GM19240 (cell line): ENCODE measurements around the gene CAMKMT.

Source experiments
- DNase-seq: peaks from one replicate; pipeline ENCODE4 v3.0.0; 2011; ENCODE audit warnings: low spot score; ENCODE audit not compliant: insufficient read length

Gene CAMKMT

GRCh38 chr2:44768438-44769236 lies 406.9 kb downstream of the CAMKMT start:
- DNase-seq, result no peak

- DNase-seq, result no peak
Measured at GRCh38 chr2:44769349-44770011, 407.7 kb downstream of the CAMKMT start.

- DNase-seq, result no peak
Measured at GRCh38 chr2:44770221-44771195, 408.8 kb downstream of the CAMKMT start.

GRCh38 chr2:44771522-44771921 lies 409.8 kb downstream of the CAMKMT start:
- DNase-seq, result no peak

DNA sequence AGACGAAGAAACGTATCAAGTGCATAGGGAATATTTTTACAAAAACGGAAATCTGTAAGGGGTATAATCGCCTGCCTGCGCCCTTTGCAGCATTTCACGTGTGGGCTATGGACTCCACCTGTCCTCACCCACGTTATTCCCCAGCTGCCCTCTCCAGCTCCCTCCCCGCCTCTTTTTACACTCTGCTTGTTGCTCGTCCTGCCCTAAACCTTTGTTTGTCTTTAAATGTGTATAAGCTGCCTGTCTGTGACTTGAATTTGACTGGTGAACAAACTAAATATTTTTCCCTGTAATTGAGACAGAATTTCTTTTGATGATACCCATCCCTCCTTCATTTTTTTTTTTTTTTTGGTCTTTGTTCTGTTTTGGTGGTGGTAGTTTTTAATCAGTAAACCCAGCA lies 410.4 kb downstream of the CAMKMT start:
- DNase-seq, result no peak

GRCh38 chr2:44772669-44773378 lies 411.1 kb downstream of the CAMKMT start:
- no peak for DNase-seq

- DNase-seq, result no peak
Measured at GRCh38 chr2:44774826-44775492, 413.2 kb downstream of the CAMKMT start.

GRCh38 chr2:44777036-44777435 lies 415.3 kb downstream of the CAMKMT start:
- no peak for DNase-seq

DNA sequence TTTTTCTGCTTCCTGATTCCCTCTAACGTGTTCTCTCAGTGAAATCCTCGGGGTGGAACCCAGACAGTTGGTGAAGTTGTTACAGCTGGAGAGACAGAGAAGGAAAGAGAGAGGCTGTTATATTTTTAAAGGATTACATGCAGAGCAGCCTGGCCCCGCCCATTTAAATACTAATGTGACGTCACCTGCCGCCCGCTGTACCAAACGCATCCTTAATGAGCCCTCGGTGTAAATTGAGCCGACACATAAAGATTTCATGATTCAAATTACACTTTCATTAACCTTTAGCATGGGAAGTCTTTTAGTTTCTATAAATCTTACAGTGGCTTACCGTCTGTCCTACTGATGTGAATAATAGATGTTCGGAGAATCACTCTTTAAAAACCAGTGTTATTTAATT lies 415.8 kb downstream of the CAMKMT start:
- no peak for DNase-seq

- peak; percentile 19 for DNase-seq
Measured at GRCh38 chr2:44778221-44778654, 416.5 kb downstream of the CAMKMT start.

DNA sequence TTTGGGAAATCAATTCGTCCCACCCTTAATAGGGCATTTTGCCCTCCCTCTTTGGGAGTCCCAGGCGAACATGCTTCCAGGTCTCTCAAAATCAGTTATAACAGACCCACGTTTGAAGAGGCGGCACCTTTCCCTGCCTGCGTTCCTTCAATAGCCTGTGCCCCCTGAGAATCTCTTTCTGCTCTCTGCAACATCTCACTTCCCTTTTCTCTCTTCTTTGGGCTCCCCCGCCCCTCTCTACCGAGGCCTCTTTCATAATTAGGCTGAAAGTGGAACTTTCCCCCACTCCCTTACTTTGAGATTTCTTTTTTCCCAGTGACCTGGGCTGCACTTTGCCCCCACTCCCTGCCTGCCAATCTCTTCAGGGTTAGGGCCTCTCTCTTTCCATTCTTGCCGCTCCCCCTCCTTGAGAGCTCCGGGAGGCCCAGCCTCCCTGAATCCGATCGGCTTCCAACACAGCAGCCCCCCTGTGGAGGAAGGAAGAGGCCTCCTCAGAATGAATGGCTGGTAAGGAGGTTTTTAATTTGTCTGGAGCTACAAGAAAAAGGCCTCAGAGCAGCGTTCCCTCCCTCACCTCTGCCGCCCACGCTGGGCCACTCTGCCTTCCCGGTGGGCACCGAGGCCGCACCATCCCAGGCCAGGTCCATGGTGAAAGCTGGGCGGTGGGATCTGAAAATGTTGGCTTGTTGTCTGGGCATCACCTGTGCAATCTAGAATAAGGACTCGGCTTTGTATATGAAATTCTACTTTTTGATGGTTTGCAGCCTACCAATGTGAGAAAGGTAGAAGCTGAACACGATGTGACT lies 417.1 kb downstream of the CAMKMT start:
- peak; percentile 87 for DNase-seq

DNA sequence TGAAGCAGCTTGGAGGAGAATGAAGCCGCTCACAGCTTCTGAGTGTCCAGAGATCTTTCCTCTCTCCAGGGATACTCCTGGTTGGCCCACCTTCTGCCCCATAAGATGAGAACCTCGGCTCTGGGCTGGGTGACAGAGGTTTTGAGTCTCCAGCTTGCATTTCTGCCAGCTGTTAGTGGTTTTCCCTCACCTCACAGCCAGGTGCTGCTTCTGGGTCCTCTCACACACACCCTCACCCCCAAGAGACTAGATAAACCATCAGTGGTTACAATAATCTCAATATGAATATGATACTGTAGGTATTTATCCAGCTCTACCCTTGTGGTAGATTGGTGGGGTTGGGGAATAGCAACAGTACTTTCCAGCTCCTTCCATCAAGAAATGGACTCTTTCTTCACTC lies 418.0 kb downstream of the CAMKMT start:
- DNase-seq, result no peak

- no peak for DNase-seq
Measured at GRCh38 chr2:44780406-44780805, 418.7 kb downstream of the CAMKMT start.

DNA sequence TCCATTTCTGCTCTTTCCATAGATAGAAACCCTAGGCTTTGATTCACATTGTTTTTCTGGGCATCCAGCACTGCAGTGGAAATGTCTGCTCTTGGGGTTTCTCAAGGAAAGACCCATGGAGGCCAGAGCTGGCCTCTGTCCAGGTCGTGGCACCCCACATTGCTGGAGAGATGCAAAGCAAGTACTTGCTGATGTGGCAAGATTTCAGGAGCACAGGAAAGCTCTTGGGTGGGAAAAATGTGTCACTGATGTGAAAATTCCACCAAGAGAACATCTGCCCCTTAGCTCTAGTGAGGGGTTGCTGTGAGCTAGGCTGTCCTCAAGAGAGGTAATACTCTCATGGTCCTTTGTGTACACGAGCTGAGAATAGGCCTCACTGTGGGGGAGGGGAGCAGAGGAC lies 423.7 kb downstream of the CAMKMT start:
- no peak for DNase-seq

GRCh38 chr2:44786045-44786816 lies 424.5 kb downstream of the CAMKMT start:
- no peak for DNase-seq

DNA sequence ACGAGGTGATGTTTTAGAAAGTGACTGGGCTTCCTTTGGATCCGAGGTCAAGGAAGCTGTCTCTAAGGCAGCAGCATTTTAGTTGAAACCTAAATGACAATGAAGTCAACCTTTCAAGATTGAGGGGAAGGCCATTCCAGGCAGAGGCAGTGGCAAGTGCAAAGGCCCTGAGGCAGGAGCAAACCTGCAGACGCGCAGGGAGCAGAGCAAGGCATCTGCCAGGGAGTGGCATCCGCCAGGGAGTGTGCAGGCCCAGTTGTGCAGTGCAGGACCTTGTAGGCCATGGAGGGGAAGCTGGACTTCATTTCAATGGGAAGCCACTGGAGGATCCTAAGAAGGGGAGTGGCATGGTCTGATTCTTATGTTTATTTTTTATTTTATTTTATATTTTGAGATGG lies 425.1 kb downstream of the CAMKMT start:
- DNase-seq, result no peak

- DNase-seq, result no peak
Measured at GRCh38 chr2:44787663-44788062, 425.9 kb downstream of the CAMKMT start.

- no peak for DNase-seq
Measured at GRCh38 chr2:44789446-44789845, 427.7 kb downstream of the CAMKMT start.
